HepG2 (cell line): Measurements from ENCODE around the gene ADRM1. TPM values are rescaled to one million over a fixed set of nuclear protein-coding genes. Genes with fewer than 3 reads are reported as not detected.

Source experiments
- ATAC-seq: fragments of 200-7000 bp; cut with Tn5 transposase; 3 replicates; pipeline ENCODE4 v1.9.1; 2020; ENCODE audit warnings: mild to moderate bottlenecking, moderate library complexity
- BruUV-seq: library from RNA; stranded (reverse); fragments of 400-500 nt; replicated peaks from 2 replicates; lab custom pipeline; 2021; lab: Mats Ljungman, UMichigan
- CTCF ChIA-PET: fragments of 300-600 bp; formaldehyde crosslinking; extraction: SDS; loops from one replicate; lab custom pipeline; 2021; ENCODE audit warnings: low total read pairs, inconsistent platforms, low intra/inter-chr PET ratio; lab: Yijun Ruan, JAX
- POLR2A ChIA-PET: fragments of 350-600 bp; sonication (Branson Sonifier 250); formaldehyde crosslinking; loops from one replicate; lab custom pipeline; 2020; ENCODE audit warnings: antibody characterized with exemption, inconsistent platforms; lab: Yijun Ruan, JAX
- DNase-seq: peaks from one replicate; pipeline ENCODE4 v3.0.0-alpha.2; 2015; ENCODE audit warnings: low spot score
- FAIRE-seq: peaks from 3 replicates; lab custom pipeline; 2011; peaks lifted over from hg19 to GRCh38; lab: Jason Lieb, UNC
- H2AFZ ChIP-seq: one replicate; pipeline ENCODE4 v1.6.1; 2011; ENCODE audit warnings: low read length, inconsistent platforms
- H3K27ac ChIP-seq: fragments of 300-600 bp; 3 replicates; pipeline ENCODE4 v1.8.0; 2011; ENCODE audit warnings: mixed run types, mild to moderate bottlenecking, mixed read lengths, low read length, inconsistent platforms; ENCODE audit not compliant: insufficient read depth; ENCODE audit errors: extremely low read length
- H3K27me3 ChIP-seq, 2 experiments: fragments of 200-600 bp in 1 of 2; 2 replicates in 1 of 2; 3 replicates in 1 of 2; pipeline versions ENCODE4 v1.6.0 to v1.8.0; 2011; ENCODE audit warnings: low read length in 2 of 2, mild to moderate bottlenecking in 2 of 2, moderate library complexity in 2 of 2, inconsistent platforms in 1 of 2; ENCODE audit not compliant: insufficient read depth in 2 of 2, control insufficient read depth in 1 of 2
- H3K36me3 ChIP-seq, 2 experiments: fragments of 200-600 bp in 1 of 2; replicated peaks in 1 of 2; 2 replicates in 1 of 2; 3 replicates in 1 of 2; pipeline versions ENCODE4 v1.5.1 to v1.8.0; 2011; ENCODE audit warnings: low read length in 2 of 2, inconsistent platforms in 1 of 2; ENCODE audit not compliant: insufficient read depth in 2 of 2, control insufficient read depth in 1 of 2
- H3K4me1 ChIP-seq: 2 replicates; pipeline ENCODE4 v1.5.1; 2012; ENCODE audit warnings: low read length, inconsistent platforms; ENCODE audit not compliant: insufficient read depth
- H3K4me2 ChIP-seq: 2 replicates; pipeline ENCODE4 v1.6.0; 2011; ENCODE audit warnings: low read depth, low read length, inconsistent platforms
- H3K4me3 ChIP-seq, 3 experiments: fragments of 200-600 bp in 1 of 3; sonication (generic), shearing (Covaris generic) in 1 of 3; replicated peaks in 1 of 3; 2 replicates each; pipeline ENCODE4 v1.5.1; 2011 to 2016; ENCODE audit warnings: low read length in 3 of 3, inconsistent platforms in 2 of 3, low read depth in 2 of 3, mild to moderate bottlenecking in 2 of 3, control low read depth in 1 of 3, mixed read lengths in 1 of 3; ENCODE audit not compliant: insufficient read depth in 1 of 3
- H3K79me2 ChIP-seq: one replicate; pipeline ENCODE4 v1.6.1; 2011; ENCODE audit warnings: low read length, inconsistent platforms; ENCODE audit not compliant: insufficient read depth
- H3K9ac ChIP-seq: 2 replicates; pipeline ENCODE4 v1.6.0; 2011; ENCODE audit warnings: mild to moderate bottlenecking, low read depth, low read length, inconsistent platforms; ENCODE audit not compliant: insufficient read depth
- H3K9me3 ChIP-seq: 2 replicates; pipeline ENCODE4 v1.5.1; 2012; ENCODE audit warnings: mild to moderate bottlenecking, low read length
- H4K20me1 ChIP-seq: 2 replicates; pipeline ENCODE4 v1.6.0; 2011; ENCODE audit warnings: inconsistent platforms, mild to moderate bottlenecking, low read length, moderate library complexity; ENCODE audit not compliant: insufficient read depth
- ATF4 ChIP-seq, 2 experiments: fragments of 450-650 bp in 1 of 2; sonication (generic) in 1 of 2; formaldehyde crosslinking; IDR thresholded peaks; 2 replicates each; pipeline versions ENCODE4 v1.5.0 to v1.8.0; 2020 to 2022; ENCODE audit warnings: mild to moderate bottlenecking in 1 of 2, missing genetic modification reagents in 1 of 2
- E2F5 ChIP-seq: sonication (generic); formaldehyde crosslinking; conservative IDR thresholded peaks from 2 replicates; pipeline ENCODE4 v1.4.0; 2020; ENCODE audit warnings: missing genetic modification reagents
- GPN1 ChIP-seq: sonication (generic); formaldehyde crosslinking; IDR thresholded peaks from 2 replicates; pipeline ENCODE4 v1.5.1; 2020; ENCODE audit warnings: missing genetic modification reagents, borderline replicate concordance
- HIVEP1 ChIP-seq: sonication (generic); formaldehyde crosslinking; IDR thresholded peaks from 2 replicates; pipeline ENCODE4 v1.4.0; 2020; ENCODE audit warnings: mild to moderate bottlenecking, missing genetic modification reagents
- ISL2 ChIP-seq: sonication (generic); formaldehyde crosslinking; IDR thresholded peaks from 2 replicates; pipeline ENCODE4 v1.5.0; 2020; ENCODE audit warnings: missing genetic modification reagents
- MEIS2 ChIP-seq: sonication (generic); formaldehyde crosslinking; IDR thresholded peaks from 2 replicates; pipeline ENCODE4 v1.9.0; 2021; ENCODE audit warnings: mild to moderate bottlenecking, missing genetic modification reagents
- MIER2 ChIP-seq: IDR thresholded peaks from 2 replicates; pipeline ENCODE4 v1.6.1; 2016; ENCODE audit warnings: missing biosample characterization, missing genetic modification reagents
- NAIF1 ChIP-seq: sonication (generic); formaldehyde crosslinking; IDR thresholded peaks from 2 replicates; pipeline ENCODE4 v1.5.0; 2020; ENCODE audit warnings: mild to moderate bottlenecking, missing genetic modification reagents, borderline replicate concordance
- SIN3B ChIP-seq: fragments of 150-350 bp; IDR thresholded peaks from 2 replicates; pipeline ENCODE4 v1.6.1; 2014; ENCODE audit warnings: low read length
- ZBTB4 ChIP-seq: sonication (generic); formaldehyde crosslinking; IDR thresholded peaks from 2 replicates; pipeline ENCODE4 v1.4.0; 2020; ENCODE audit warnings: missing genetic modification reagents, mild to moderate bottlenecking, borderline replicate concordance
- ZFP41 ChIP-seq: sonication (generic); formaldehyde crosslinking; IDR thresholded peaks from 2 replicates; pipeline ENCODE4 v1.4.0; 2020; ENCODE audit warnings: mild to moderate bottlenecking, missing genetic modification reagents, borderline replicate concordance
- ZNF7 ChIP-seq: IDR thresholded peaks from 2 replicates; pipeline ENCODE4 v1.6.1; 2016; ENCODE audit warnings: missing biosample characterization, missing genetic modification reagents
- ZXDC ChIP-seq: sonication (generic); formaldehyde crosslinking; IDR thresholded peaks from 2 replicates; pipeline ENCODE4 v1.5.0; 2020; ENCODE audit warnings: mild to moderate bottlenecking, missing genetic modification reagents
- WGBS: methylation state at CpG from one replicate; pipeline ENCODE4 v1.1.6; 2017; ENCODE audit warnings: low lambda C conversion rate; 5-methylcytosine and 5-hydroxymethylcytosine counted together
- in situ Hi-C: cut with HindIII; loops from 2 replicates; pipeline ENCODE4 v1.10.0; 2017; ENCODE audit warnings: low pct_unique_long_range_greater_than_20kb; ENCODE audit not compliant: extremely low pct_ligation_motif_present
- intact Hi-C: fragments of 100-400 bp; cut with micrococcal nuclease; formaldehyde crosslinking; loops from one replicate; pipeline ENCODE4 v1.10.0; 2022; ENCODE audit not compliant: unreplicated experiment
- polyA plus RNA-seq, 8 experiments: library from polyadenylated mRNA; depleted of rRNA in 3 of 8; stranded (reverse) in 7 of 8; unstranded in 1 of 8; fragments of >200 nt; fragmentation: Illumina TruSeq in 4 of 8; extraction: Trizol in 4 of 8; gene quantifications; 2 replicates each; pipeline versions ENCODE4 v1.2.1 to v1.2.3, GENCODE V29; 2011 to 2016; ENCODE audit warnings: low read depth in 4 of 8, missing spikeins in 1 of 8, mixed read lengths in 1 of 8; ENCODE audit not compliant: insufficient read depth in 1 of 8
- total RNA-seq, 5 experiments: library from RNA; depleted of rRNA; stranded (reverse); fragments of >200 nt; fragmentation: Illumina TruSeq; extraction: Trizol; gene quantifications; 2 replicates each; pipeline ENCODE4 v1.2.3, GENCODE V29; 2016; ENCODE audit warnings: low read depth in 1 of 5

The ADRM1 gene
- total and polyA plus RNA-seq, 2 of the 13 experiments (the other 11 are each of a cell fraction or from before 2014, with no cell fraction given), result 92.9 to 154 TPM

- Histone ChIP-seq H3K27ac (no peak overlapping the region), H3K79me2 (no peaks in the 10 kb centered on the region), H3K9me3 (no peaks in the 10 kb centered on the region), H3K36me3 (peaks cover 45 to 65% of the 10 kb centered on the region in 2 experiments), H4K20me1 (peaks cover 14% of the 10 kb centered on the region; the same call in 1 of the 2 replicates), H3K4me3 (no peak overlapping the region)
- 97% methylated on average over 13 of the region's 13 CpGs for WGBS
- no TSS peak for BruUV-seq
- POLR2A ChIA-PET, result no interaction called here
- DNase-seq (no peak), FAIRE-seq (no peak), ATAC-seq (no peak)
- in situ Hi-C loops, result no loop called here
- no peak for TF ChIP-seq ZBTB4 (CRISPR knock-in tag)
- no peak for TF ChIP-seq E2F5
- TF ChIP-seq ZFP41 (CRISPR knock-in tag), result no peak
- no peak for TF ChIP-seq ZNF7 (CRISPR knock-in tag)
- no peak for TF ChIP-seq ATF4 (CRISPR knock-in tag; IDR thresholded peaks at IDR 0.05)
- TF ChIP-seq NAIF1 (CRISPR knock-in tag), result no peak
- no peak for TF ChIP-seq SIN3B
- TF ChIP-seq ZXDC (CRISPR knock-in tag), result no peak
- no peak for TF ChIP-seq HIVEP1
- no peak for TF ChIP-seq ISL2 (CRISPR knock-in tag)
- no peak for TF ChIP-seq MEIS2 (CRISPR knock-in tag)
- TF ChIP-seq MIER2 (CRISPR knock-in tag), result no peak
- TF ChIP-seq GPN1 (CRISPR knock-in tag), result no peak
- TF ChIP-seq, all 625 proteins: peak for 0
- no peaks in the 10 kb centered on the region for H3K27me3 ChIP-seq
- CTCF ChIA-PET, result no interaction called here
- no peak overlapping the region for H3K9ac ChIP-seq
- H3K4me2 ChIP-seq, result no peak overlapping the region
- H2AFZ ChIP-seq, result no peak overlapping the region
- H3K4me1 ChIP-seq, result 0 out of 2 replicates have a peak, but pooled peaks cover 7% of the 10 kb centered on the region
- intact Hi-C loops, result no loop called here
Observed at GRCh38 chr20:62266851-62267250, 35.9 kb upstream of the ADRM1 start.
